ENCODE results near the gene INHBC.

INHBC gene

DNA sequence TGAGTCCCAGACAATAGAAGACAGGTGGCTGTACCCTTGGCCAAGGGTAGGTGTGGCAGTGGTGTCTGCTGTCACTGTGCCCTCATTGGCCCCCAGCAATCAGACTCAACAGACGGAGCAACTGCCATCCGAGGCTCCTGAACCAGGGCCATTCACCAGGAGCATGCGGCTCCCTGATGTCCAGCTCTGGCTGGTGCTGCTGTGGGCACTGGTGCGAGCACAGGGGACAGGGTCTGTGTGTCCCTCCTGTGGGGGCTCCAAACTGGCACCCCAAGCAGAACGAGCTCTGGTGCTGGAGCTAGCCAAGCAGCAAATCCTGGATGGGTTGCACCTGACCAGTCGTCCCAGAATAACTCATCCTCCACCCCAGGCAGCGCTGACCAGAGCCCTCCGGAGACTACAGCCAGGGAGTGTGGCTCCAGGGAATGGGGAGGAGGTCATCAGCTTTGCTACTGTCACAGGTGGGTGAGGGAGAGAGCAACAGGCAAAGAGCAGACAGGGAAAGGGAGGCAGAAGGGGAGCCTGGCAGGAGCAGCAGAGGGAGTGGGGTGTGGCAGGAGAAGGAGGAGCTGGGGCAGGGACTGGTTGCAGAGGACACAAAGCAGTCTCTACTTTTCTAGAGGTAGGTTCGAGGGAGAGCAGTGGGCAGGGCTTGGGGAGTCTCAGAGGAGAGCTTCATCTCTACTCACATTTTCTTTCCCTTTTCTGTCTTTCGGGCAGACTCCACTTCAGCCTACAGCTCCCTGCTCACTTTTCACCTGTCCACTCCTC, 21.0 kb downstream of the INHBC start:
- DNase-seq = no peak

DNA sequence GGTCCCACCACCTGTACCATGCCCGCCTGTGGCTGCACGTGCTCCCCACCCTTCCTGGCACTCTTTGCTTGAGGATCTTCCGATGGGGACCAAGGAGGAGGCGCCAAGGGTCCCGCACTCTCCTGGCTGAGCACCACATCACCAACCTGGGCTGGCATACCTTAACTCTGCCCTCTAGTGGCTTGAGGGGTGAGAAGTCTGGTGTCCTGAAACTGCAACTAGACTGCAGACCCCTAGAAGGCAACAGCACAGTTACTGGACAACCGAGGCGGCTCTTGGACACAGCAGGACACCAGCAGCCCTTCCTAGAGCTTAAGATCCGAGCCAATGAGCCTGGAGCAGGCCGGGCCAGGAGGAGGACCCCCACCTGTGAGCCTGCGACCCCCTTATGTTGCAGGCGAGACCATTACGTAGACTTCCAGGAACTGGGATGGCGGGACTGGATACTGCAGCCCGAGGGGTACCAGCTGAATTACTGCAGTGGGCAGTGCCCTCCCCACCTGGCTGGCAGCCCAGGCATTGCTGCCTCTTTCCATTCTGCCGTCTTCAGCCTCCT, 21.6 kb downstream of the INHBC start:
- no peak for DNase-seq

DNA sequence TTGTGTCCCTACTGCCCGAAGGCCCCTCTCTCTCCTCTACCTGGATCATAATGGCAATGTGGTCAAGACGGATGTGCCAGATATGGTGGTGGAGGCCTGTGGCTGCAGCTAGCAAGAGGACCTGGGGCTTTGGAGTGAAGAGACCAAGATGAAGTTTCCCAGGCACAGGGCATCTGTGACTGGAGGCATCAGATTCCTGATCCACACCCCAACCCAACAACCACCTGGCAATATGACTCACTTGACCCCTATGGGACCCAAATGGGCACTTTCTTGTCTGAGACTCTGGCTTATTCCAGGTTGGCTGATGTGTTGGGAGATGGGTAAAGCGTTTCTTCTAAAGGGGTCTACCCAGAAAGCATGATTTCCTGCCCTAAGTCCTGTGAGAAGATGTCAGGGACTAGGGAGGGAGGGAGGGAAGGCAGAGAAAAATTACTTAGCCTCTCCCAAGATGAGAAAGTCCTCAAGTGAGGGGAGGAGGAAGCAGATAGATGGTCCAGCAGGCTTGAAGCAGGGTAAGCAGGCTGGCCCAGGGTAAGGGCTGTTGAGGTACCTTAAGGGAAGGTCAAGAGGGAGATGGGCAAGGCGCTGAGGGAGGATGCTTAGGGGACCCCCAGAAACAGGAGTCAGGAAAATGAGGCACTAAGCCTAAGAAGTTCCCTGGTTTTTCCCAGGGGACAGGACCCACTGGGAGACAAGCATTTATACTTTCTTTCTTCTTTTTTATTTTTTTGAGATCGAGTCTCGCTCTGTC, 22.3 kb downstream of the INHBC start:
- DNase-seq = no peak

DNA sequence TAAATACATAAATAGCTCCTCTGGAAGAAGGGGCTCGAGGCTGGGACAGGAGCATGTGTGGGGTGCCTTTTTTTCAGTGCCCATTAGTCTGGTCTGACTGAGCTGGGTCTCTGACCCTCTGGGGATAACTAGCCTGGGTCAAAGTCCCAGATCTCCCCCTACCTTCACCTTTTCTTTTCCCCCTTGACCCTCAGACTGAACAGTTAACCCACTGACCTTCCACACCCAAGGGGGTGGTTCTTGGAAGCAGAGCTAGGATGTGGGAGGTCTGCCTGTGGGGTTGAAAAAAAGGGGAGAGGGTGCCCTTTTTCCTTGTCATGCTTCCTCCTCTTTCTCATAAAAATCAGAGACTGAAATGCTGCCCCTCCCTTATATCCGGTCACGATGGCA, 24.1 kb downstream of the INHBC start:
- no peak for DNase-seq

DNA sequence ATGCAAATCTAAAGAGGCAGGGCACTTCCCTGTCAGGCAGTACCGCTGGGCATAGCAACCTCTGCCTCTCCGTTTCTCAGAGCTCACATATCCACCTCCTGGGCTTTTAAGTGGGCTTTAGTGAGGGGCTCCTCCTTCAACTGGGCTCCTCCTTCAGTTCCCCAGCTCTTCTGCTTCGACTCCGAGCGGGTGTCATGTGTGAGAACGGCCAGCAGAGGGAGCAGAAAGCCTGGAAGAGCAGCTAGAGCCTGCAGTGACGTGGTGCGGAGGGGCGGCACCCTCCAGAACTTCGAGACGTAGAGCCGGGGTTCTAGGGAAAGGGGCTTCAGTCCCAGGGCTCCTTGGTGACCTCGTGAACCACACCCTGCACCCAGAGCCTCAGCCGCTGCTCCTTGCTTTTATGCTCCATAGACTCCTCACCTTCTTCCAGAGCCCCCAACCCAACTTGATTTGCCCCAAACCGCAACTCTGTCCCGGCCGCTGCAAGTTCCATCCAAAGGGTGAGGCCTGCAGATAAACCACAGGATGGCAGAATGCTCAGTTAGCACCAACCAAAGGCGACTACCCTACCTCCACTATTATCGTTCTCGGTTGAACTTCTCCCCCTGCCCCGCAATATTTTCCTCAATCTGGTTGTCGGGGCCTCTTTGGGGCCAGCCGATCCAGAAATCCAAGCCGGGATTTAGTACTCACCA, 24.6 kb downstream of the INHBC start:
- peak; percentile 88 for DNase-seq

DNA sequence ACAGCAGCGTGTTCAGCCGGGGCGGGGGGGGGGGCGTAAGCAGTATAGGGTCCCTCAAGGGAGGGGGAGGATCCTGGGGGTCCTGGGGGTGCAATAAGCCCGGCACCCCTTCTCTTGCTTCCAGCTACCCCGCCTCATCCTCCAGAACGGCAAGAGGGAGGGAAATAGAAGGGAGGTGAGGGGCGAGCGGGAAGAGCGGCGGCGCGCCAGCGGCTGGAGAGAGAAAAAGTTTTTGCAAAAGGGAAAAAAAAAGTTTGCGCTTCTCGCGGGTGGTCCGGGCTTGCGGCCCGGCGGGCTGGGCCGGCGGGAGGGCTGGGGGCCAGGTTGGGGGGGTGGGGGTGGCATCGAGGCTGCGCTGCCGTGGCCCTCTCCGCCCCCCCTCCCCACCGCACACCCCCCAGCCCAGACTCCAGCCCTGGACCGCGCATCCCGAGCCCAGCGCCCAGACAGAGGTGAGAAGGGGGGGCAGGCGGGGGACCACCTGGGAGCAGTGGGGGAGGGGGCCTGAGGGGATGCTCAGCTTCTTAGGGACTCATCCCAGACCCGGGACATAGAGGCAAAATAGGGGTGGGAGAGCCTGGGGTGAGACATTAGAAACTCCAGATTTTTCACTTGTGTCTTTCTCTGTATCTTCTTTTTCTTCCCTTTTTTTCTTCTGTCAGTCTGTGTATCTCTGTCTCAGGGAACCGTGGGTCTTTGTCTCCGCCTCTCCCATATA, 25.3 kb downstream of the INHBC start, which contains the start of gene GLI1:
GLI1 (plus strand) TSS at position 36 of the 718 bp plus-strand sequence. CDS start 3,907 bp downstream, outside the sequence.
- no peak for DNase-seq

DNA sequence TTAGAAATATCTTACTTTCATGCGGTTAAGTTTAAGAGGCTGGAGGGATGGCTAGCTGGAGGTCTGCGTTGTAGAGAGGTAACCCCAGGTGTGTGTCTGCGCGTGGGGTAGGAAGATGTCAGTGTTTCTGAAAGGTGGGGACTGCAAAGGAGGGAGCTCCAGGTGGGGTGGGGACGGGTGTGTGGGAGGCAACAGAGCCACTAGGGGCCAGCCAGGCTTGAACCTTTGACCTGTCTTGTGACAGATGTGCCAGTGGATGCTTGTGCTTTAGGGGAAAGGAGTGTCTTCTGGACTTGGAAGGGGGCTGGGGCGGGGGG, 25.8 kb downstream of the INHBC start:
- DNase-seq = no peak

DNA sequence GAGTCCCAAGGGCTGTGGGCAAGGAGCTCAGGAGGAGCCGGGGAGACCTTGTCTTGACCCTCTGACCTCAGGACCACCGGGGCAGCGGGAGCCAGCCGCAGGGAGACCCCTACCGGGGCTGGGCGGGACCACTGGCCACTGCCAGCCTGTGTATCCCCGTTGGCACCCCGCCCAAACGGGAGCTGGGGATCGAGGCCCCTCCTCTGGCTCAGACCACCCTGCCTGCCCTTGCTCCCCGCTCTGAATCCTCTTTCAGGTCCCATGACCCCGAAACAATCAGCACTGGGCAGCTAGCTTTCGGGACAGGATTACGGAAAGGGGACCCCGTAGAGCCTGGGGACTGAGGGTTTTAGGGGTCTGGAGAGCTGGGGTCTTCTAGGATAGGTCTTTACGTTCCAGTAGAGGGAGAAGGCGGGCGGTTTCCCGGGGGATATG, 26.3 kb downstream of the INHBC start:
- DNase-seq = no peak

DNA sequence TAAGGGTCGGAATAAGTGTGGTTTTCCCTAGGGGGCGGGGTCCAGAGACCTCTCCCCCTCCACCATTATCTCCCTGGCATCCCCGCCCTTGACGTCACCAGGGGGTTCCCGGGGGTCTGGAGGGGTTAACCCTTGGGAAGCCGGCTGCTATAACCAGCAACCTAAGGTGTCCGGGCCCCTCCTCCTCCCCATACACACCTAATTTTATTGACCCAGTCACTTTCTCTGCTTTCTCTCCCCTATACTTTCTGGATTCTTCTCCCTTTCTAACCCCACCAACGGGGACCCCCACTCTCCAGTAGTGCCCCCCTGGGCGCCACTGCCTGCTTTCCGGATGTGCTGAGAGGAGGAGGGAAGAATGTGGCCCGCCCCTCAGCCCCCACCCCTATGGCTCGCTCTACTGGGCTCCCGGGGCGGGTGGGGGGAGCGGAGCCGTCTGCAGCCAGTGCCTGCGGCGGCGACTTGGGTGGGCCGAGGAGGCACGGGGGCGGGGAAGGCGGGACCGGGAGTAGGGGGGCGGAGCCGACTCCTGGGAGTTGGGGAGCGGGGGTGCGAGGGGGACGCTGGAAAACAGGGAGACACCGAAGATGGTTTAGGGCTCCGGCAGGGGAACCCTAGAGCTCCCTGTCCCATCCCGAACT, 26.8 kb downstream of the INHBC start:
- no peak for DNase-seq

DNA sequence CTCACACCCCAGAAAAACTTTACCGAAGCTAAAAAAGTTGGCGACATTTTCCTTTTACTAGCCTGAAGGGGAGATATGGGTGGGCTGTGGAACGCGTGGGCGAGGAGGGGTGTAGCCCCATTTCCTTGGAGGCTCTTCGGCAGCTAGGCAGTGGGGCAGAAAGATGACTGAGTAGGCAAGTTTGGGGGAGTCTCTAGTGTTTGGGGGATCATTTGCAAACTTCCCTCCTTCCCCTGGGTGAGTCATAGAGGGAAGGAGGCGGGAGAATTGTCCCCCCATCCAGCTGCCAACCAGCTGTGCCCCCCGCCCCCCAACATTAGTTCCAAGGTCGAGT, 27.3 kb downstream of the INHBC start:
- DNase-seq = no peak

DNA sequence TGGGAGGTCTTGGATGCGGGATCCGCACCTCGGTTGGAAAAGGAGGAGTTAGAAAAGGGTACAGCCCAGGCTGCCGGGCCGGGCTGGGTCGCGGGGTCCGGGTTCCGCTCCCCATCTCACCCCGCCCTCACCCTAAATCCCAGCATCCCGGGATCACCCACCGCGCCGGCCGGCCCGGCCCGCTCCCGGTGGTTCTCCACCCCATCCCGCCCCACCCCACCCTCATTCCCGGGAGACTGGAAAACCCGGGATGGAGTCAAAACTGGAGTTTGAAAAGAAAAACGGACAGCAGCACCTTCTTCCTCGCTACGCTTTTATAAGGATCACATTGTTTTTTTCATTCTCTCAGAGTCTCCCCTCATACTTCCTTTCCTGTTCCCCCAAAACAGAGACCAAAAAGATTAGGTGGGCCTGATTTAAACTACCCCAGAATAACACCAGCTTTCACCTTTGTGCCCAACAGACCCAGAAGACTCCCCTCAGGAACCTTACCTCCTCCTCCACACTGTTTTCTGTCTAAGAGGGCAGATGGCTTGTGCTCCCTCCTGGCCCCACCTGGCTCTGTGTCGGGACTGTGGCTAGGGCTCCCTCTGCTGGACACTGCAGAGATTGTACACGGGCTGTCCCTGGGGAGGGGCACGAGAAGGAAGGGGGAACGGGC, 27.8 kb downstream of the INHBC start:
- peak; percentile 81 for DNase-seq

DNA sequence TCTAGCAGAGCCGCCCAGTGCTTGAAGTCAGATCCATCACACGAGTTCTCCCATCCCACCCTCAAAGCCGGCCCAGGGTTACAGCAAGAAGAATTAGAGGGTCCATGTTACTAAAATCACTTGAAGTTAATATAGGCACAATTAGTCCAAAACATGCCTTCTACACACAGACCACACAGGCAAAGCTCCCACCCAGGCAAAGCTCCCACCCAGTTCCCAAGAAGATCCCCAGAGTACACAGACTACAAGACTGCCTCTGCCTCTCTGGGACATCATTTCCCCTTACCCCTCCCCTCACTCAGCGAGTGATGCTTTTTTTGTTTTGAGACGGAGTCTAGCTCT, 28.3 kb downstream of the INHBC start:
- no peak for DNase-seq

DNA sequence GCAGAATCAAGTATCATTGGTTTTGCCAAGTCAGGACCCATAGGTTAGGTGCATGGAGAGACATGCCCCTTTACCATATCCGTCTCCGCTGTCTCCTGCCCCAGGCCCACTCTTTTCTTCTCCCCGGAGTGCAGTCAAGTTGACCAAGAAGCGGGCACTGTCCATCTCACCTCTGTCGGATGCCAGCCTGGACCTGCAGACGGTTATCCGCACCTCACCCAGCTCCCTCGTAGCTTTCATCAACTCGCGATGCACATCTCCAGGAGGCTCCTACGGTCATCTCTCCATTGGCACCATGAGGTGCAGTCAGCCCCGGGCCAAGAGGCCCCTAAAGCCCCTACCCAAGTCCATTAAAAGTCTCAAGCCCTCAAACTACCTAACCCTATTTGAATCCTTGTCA, 30.0 kb downstream of the INHBC start:
- no peak for DNase-seq

DNA sequence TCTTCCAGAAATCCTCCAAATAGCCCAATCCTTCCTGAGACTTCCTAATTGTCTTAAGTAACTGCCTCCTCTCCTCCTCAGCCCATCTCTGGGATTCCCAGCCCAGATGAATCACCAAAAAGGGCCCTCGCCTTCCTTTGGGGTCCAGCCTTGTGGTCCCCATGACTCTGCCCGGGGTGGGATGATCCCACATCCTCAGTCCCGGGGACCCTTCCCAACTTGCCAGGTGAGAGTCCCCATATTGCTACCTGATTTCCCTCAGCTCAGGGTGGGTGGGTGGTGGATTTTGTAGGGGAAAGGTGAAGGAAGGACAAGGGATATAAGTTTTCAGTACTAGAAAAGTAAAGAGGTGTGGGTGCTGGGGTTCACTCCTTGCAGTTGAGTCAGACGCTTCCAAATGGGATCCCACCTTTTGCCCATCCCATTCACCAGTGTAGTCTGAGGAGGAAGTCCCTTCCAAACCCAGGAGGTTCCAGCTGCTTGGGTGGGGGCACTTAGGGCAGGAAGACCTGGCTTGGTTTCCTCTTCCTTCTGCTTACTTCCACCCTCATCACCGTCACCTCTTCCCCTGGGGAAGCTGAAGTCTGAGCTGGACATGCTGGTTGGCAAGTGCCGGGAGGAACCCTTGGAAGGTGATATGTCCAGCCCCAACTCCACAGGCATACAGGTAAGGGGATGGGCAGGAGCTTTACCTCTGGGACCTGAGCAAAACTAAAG, 30.6 kb downstream of the INHBC start:
- no peak for DNase-seq

DNA sequence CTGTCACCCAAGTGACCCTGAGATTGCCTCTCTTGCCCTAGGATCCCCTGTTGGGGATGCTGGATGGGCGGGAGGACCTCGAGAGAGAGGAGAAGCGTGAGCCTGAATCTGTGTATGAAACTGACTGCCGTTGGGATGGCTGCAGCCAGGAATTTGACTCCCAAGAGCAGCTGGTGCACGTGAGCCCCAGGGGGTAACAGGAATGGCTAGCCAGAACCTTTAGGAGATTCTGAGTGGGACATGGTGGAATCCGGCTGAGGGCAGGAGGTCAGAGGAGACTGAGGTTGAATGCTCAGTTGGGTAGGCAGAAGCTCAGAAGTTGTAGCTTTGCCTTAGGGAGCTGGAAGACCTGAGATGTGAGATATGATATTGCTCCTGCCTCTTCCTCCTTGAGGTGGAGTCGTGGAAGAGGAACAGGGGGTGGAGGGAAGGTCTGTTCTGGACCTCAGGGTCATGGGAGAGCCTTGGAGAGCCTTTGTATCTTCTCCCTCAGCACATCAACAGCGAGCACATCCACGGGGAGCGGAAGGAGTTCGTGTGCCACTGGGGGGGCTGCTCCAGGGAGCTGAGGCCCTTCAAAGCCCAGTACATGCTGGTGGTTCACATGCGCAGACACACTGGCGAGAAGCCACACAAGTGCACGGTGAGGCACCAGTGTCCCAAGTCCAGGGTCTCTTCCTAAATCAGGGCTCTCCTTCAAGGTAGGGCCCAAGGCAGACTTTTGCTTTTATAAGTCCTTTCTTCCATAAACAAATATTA, 31.3 kb downstream of the INHBC start:
- no peak for DNase-seq

DNA sequence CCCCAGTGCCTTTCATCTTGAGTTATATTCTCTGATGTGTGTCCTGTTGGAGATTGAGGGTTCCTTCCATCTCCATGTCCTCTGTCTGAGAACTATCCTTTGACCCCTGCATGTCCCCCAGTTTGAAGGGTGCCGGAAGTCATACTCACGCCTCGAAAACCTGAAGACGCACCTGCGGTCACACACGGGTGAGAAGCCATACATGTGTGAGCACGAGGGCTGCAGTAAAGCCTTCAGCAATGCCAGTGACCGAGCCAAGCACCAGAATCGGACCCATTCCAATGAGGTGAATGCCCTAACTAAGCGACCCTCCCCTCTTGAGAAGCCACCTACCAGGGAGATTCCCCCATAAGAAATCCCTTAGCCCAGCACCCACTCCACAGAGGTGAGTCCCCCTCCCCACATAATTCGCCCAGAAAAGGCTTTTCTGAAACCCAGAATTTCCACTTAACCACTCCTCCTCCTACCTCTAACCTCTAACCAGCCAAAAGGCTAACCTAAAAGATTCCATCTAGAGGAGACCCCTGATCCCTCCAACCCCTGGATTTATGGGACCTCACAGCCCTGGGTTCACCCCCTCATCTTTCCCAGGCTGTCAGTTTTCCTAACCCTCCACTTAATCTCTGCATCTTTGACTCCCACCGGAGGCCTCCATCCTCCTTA, 32.8 kb downstream of the INHBC start:
- DNase-seq = no peak

DNA sequence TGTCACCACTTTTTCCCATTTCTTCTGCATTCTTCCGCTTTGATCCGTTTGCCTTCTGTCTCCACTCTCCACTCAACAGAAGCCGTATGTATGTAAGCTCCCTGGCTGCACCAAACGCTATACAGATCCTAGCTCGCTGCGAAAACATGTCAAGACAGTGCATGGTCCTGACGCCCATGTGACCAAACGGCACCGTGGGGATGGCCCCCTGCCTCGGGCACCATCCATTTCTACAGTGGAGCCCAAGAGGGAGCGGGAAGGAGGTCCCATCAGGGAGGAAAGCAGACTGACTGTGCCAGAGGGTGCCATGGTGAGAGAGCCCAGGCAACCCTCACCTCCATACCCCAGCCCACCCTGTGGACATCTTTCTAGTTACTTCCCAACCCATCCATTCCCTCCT, 33.3 kb downstream of the INHBC start:
- DNase-seq = no peak

DNA sequence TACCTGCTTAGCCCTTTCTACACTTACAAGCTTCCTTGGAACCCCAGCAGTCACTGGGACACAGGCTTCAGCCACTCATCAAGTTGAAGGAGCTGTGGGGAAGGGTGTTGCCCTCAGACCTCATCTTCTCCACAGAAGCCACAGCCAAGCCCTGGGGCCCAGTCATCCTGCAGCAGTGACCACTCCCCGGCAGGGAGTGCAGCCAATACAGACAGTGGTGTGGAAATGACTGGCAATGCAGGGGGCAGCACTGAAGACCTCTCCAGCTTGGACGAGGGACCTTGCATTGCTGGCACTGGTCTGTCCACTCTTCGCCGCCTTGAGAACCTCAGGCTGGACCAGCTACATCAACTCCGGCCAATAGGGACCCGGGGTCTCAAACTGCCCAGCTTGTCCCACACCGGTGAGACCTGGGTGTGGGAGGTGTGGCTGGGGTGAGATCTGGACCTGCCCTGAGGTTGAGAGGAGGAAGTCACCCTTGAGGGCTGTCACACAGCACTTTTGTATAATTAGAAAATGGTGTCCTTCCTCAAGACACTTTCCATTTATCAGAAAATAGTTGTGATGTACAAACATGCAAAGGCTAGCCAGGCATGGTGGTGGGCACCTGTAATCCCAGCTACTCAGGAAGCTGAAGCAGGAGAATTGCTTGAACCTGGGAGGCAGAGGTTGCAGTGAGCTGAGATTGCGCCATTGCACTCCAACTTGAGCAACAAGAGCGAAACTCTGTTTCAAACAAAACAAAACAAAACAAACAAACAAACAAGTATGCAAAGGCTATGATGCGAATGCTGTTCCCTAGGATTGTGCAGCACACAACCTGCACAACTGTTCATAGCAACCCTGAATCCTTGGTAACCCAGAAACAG, 34.9 kb downstream of the INHBC start:
- no peak for DNase-seq

Data from activated CD4-positive, alpha-beta T cell treated with anti-CD3 and anti-CD28 coated beads for 1 hour (primary cell).